Smooth muscle cell (in vitro differentiated cells): ENCODE data around the gene PTPN11. TPM values are rescaled to one million over a fixed set of nuclear protein-coding genes. Genes with fewer than 3 reads are reported as not detected.

Experiments
- DNase-seq: peaks from one replicate; lab custom pipeline; 2025; ENCODE audit not compliant: unreplicated experiment; lab: John Stamatoyannopoulos, UW
- H2AFZ ChIP-seq: fragments of 200-600 bp; sonication (generic); 2 replicates; pipeline ENCODE4 v1.6.0; 2016; ENCODE audit warnings: antibody characterized with exemption, low read depth, mild to moderate bottlenecking
- H3F3A ChIP-seq: fragments of 200-600 bp; sonication (generic); 2 replicates; pipeline ENCODE4 v1.6.0; 2017; ENCODE audit warnings: antibody characterized with exemption, low read depth
- H3K27ac ChIP-seq: fragments of 200-600 bp; sonication (generic); 2 replicates; pipeline ENCODE4 v1.5.1; 2016; ENCODE audit warnings: low read depth, mild to moderate bottlenecking
- H3K27me3 ChIP-seq: fragments of 200-600 bp; sonication (generic); 2 replicates; pipeline ENCODE4 v1.6.1; 2016; ENCODE audit warnings: low read depth, mild to moderate bottlenecking
- H3K36me3 ChIP-seq: fragments of 200-600 bp; sonication (generic); 2 replicates; pipeline ENCODE4 v1.5.1; 2016; ENCODE audit warnings: low read depth
- H3K4me1 ChIP-seq: fragments of 200-600 bp; sonication (generic); 2 replicates; pipeline ENCODE4 v1.5.1; 2016; ENCODE audit warnings: low read depth
- H3K4me2 ChIP-seq: fragments of 200-600 bp; sonication (generic); 2 replicates; pipeline ENCODE4 v1.6.0; 2016; ENCODE audit warnings: mild to moderate bottlenecking
- H3K4me3 ChIP-seq: fragments of 200-600 bp; sonication (generic); 2 replicates; pipeline ENCODE4 v1.5.1; 2016; ENCODE audit warnings: mild to moderate bottlenecking
- H3K79me2 ChIP-seq: fragments of 200-600 bp; sonication (generic); 2 replicates; pipeline ENCODE4 v1.6.0; 2016; ENCODE audit warnings: low read depth, mild to moderate bottlenecking
- H3K9ac ChIP-seq: fragments of 200-600 bp; sonication (generic); 2 replicates; pipeline ENCODE4 v1.6.0; 2016; ENCODE audit warnings: low read depth
- H3K9me3 ChIP-seq: fragments of 200-600 bp; sonication (generic); replicated peaks from 2 replicates; pipeline ENCODE4 v1.5.1; 2016; ENCODE audit warnings: low read depth
- H4K20me1 ChIP-seq: fragments of 200-600 bp; sonication (generic); 2 replicates; pipeline ENCODE4 v1.6.0; 2016; ENCODE audit warnings: low read depth
- WGBS: methylation state at CpG from one replicate; pipeline ENCODE4 v1.1.7; 2016; ENCODE audit warnings: low lambda C conversion rate; 5-methylcytosine and 5-hydroxymethylcytosine counted together
- polyA plus RNA-seq: library from polyadenylated mRNA; unstranded; fragments of >200 nt; fragmentation: Nextera tagmentation; extraction: Ambion mirVana; gene quantifications from 2 replicates; pipeline ENCODE4 v1.2.1, GENCODE V29; 2016
- total RNA-seq: library from RNA; depleted of rRNA; stranded (reverse); fragments of >200 nt; gene quantifications from 2 replicates; pipeline ENCODE4 v1.2.3, GENCODE V29; 2014
- TF ChIP-seq, protein P1 (sequence below): fragments of 200-600 bp; sonication (generic); IDR thresholded peaks from 2 replicates; pipeline ENCODE4 v1.5.1; 2017; ENCODE audit warnings: borderline replicate concordance, mild to moderate bottlenecking, antibody characterized with exemption; ENCODE audit not compliant: insufficient read depth, poor library complexity, severe bottlenecking

Gene PTPN11
- total and polyA plus RNA-seq, 2 experiments from 2014 or later: 44.6 to 77.2 TPM

GRCh38 chr12:112463478-112463877 is 44.7 kb downstream of the PTPN11 start:
- WGBS: 92% methylated on average over 2 of the region's 2 CpGs
- DNase-seq: no peak
- Histone ChIP-seq H3F3A (no peaks in the 10 kb centered on the region), H3K27ac (no peak overlapping the region), H3K9ac (no peak overlapping the region), H4K20me1 (peaks cover 20% of the 10 kb centered on the region), H3K4me2 (no peak overlapping the region), H3K4me1 (no peaks in the 10 kb centered on the region), H3K9me3 (no peaks in the 10 kb centered on the region), H3K79me2 (peaks cover 9% of the 10 kb centered on the region), H3K4me3 (no peak overlapping the region), H3K36me3 (no peaks in the 10 kb centered on the region), H2AFZ (no peak overlapping the region), H3K27me3 (no peaks in the 10 kb centered on the region)
- TF ChIP-seq, protein P1, sequence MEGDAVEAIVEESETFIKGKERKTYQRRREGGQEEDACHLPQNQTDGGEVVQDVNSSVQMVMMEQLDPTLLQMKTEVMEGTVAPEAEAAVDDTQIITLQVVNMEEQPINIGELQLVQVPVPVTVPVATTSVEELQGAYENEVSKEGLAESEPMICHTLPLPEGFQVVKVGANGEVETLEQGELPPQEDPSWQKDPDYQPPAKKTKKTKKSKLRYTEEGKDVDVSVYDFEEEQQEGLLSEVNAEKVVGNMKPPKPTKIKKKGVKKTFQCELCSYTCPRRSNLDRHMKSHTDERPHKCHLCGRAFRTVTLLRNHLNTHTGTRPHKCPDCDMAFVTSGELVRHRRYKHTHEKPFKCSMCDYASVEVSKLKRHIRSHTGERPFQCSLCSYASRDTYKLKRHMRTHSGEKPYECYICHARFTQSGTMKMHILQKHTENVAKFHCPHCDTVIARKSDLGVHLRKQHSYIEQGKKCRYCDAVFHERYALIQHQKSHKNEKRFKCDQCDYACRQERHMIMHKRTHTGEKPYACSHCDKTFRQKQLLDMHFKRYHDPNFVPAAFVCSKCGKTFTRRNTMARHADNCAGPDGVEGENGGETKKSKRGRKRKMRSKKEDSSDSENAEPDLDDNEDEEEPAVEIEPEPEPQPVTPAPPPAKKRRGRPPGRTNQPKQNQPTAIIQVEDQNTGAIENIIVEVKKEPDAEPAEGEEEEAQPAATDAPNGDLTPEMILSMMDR: no peak

- H3K9ac ChIP-seq: no peak overlapping the region
- peaks cover 27% of the 10 kb centered on the region for H4K20me1 ChIP-seq
- no peaks in the 10 kb centered on the region for H3F3A ChIP-seq
- H3K4me1 ChIP-seq: no peaks in the 10 kb centered on the region
- no peak for DNase-seq
- H3K27me3 ChIP-seq: no peaks in the 10 kb centered on the region
- no peak overlapping the region for H3K27ac ChIP-seq
- H3K9me3 ChIP-seq: no peaks in the 10 kb centered on the region
- TF ChIP-seq, protein P1: no peak
- H3K4me2 ChIP-seq: no peak overlapping the region
- H2AFZ ChIP-seq: no peak overlapping the region
- no peak overlapping the region for H3K4me3 ChIP-seq
- H3K79me2 ChIP-seq: peaks cover 9% of the 10 kb centered on the region
- no peaks in the 10 kb centered on the region for H3K36me3 ChIP-seq
Measured at GRCh38 chr12:112464605-112465004, 45.9 kb downstream of the PTPN11 start.

GRCh38 chr12:112466011-112466422 is 47.3 kb downstream of the PTPN11 start:
- H3K9ac ChIP-seq: no peak overlapping the region
- H3K27me3 ChIP-seq: no peaks in the 10 kb centered on the region
- H3K79me2 ChIP-seq: peaks cover 9% of the 10 kb centered on the region
- H3F3A ChIP-seq: no peaks in the 10 kb centered on the region
- no peak overlapping the region for H3K4me3 ChIP-seq
- no peak overlapping the region for H3K27ac ChIP-seq
- H3K4me1 ChIP-seq: no peaks in the 10 kb centered on the region
- H3K36me3 ChIP-seq: no peaks in the 10 kb centered on the region
- DNase-seq: no peak
- TF ChIP-seq, protein P1: no peak
- no peak overlapping the region for H3K4me2 ChIP-seq
- H2AFZ ChIP-seq: no peak overlapping the region
- H3K9me3 ChIP-seq: no peaks in the 10 kb centered on the region
- peaks cover 27% of the 10 kb centered on the region for H4K20me1 ChIP-seq

DNA sequence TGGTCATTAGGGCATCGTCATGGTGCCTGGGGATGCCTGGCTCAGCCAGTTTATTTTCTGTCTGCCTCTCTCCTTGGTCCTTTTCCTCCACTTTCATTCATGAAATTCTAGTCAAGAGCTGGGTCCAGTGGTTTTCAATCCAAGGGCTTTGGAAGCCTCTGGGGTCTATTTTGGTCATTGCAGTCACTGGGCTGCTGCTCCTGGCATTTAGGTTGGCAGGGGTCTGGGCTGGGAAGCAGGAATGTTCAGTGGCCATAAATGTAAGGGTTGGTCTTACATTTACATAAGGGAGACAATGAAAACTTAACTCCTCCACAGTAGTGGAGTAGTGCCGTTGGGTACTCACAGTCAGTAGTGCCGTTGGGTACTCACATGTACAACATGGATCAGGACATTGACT is 48.1 kb downstream of the PTPN11 start:
- TF ChIP-seq, protein P1: no peak

More for the DNA sequence above, 48.1 kb downstream of the PTPN11 start:
- no peak overlapping the region for H3K4me2 ChIP-seq
- no peak overlapping the region for H3K9ac ChIP-seq
- no peak for DNase-seq
- no peaks in the 10 kb centered on the region for H3K36me3 ChIP-seq
- H3K4me1 ChIP-seq: no peaks in the 10 kb centered on the region
- H3K27ac ChIP-seq: no peak overlapping the region
- peaks cover 27% of the 10 kb centered on the region for H4K20me1 ChIP-seq
- H3K79me2 ChIP-seq: peaks cover 5% of the 10 kb centered on the region
- H3K4me3 ChIP-seq: no peak overlapping the region
- H3K9me3 ChIP-seq: no peaks in the 10 kb centered on the region
- no peaks in the 10 kb centered on the region for H3F3A ChIP-seq
- H2AFZ ChIP-seq: no peak overlapping the region
- 97% methylated on average over 3 of the region's 3 CpGs for WGBS
- no peaks in the 10 kb centered on the region for H3K27me3 ChIP-seq
